Activated CD4-positive, alpha-beta T cell treated with anti-CD3 and anti-CD28 coated beads, Interleukin-10, Interleukin-2, amounts not matched to agents 100 ng/mL and 50 ng/mL, durations not matched to agents 16 hours and 8 hours (primary cell): ENCODE results near the gene CLK4.

ENCODE experiments used
- DNase-seq: peaks from one replicate; pipeline ENCODE4 v3.0.0-alpha.2; 2020

Gene CLK4

DNA sequence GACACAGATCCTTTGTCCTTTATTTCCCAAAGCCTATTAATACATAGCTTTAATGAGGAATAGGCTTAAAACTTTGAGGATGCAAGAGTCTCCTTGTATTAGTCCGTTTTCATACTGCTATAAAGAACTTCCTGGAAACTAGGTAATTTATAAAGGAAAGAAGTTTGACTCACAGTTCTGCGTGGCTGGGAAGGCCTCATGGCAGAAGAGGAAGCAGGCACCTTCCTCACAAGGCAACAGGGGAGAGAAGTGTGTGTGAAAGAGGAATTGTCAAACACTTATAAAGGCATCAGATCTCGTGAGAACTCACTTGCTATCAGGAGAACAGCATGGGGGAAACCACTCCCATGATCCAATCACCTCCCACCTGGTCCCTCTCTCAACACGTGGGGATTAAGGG, 5.4 kb upstream of the CLK4 start:
- no peak for DNase-seq

DNA sequence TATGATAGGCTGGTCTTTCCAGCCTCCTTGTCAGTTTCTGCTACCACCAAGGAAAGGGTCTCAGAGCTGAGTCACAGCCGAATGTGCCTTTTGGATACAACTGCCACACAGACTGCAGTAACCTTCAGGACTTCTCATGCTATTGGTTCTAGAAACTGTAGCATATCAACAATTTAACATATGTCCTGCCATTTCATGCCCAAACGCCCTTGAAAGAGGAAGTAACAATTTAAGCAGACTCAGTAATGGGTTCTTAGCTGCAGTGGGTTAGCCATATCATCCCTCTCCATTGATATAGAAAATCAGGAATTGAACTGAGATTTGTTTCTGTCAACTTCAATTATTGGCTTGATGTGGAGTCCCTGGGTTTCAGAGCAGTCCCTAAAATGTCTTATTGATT, 4.1 kb upstream of the CLK4 start:
- no peak for DNase-seq

DNA sequence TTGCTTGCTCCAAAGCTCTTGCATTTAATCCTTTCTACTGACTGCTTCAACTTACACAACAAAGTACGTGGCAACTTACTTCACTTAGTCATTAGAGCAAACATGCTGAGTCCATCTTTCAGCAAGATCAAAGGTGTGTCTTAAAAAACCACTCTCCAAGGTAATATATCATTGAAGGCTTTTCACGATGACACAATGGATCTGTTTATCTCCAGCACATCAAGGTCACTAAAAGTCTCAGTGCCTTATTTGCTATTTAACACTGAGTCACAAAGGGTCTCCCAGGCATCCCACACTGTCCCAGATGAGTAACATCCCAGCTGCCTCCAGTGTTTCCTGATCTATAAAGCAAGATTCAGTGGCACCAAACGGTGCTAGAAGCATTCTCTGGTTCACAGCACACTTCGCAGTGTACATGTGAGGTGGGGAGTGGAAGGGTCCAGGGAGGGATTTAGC, 3.7 kb upstream of the CLK4 start:
- DNase-seq: no peak

- no peak for DNase-seq
Observed at GRCh38 chr5:178627259-178627598, 379 bp upstream of the CLK4 start.

DNA sequence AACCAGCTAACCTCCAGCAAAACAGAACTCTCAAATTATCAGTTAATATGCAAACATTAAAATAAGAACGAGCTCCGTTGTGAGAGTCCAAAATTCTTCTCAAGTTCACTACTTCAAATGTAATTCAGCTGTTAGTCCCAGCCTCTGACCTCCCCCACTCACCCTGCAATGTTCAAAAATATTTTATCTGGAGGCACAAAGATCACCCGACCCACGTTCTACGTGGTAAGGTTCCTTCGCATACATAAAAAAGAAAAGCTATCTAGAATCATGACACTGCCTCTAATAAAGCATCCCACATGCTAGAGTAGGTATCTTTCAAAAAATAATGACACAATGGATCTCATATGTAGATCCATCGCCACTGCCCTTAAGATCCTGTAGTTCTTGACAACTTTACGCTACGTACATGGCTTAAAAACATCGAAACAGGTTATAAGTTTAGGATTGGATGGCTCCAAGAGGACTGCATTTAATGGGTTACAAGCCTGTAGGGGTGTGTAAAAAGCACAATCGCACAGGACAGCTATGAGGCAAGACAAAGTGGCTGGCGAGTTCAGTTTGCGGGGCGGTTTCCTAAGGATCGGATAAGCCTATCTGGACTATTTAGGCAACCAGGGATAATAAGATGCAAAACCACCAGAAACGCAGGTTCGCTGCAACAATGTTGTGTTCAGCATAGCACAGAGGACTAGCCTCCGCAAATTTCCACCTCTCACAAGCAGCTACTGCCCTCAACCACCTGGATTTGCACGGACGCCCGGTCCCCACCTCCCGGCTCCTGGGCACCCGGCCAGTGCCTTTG, 969 bp downstream of the CLK4 start:
- peak; percentile 31 for DNase-seq

- DNase-seq: no peak
Observed at GRCh38 chr5:178624631-178625546, 2.0 kb downstream of the CLK4 start.

DNA sequence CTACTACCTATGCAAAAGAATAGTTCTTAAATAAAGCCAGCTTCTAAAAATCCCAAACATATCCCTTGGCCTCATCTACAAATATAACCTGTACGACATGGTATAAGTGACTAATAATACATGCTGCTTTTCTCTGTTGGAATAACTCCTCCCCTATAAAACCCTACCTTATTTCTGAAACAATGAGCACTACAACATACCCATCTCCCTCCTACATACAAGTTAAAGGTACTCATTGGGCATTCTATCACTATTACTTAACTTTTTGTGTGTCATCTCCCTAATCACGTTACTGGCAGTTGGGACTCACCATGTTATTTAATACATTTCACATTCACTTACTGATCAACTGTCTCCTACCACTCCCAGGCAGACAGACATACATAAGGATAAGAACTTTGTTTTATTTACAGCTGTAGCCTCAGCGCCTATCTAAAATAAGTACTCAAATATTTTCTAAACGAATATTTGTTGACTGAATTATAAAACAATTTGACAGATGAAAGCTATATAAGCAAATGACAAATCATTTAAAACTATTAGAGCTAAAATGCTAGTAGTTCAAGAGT, 4.1 kb downstream of the CLK4 start:
- no peak for DNase-seq

DNA sequence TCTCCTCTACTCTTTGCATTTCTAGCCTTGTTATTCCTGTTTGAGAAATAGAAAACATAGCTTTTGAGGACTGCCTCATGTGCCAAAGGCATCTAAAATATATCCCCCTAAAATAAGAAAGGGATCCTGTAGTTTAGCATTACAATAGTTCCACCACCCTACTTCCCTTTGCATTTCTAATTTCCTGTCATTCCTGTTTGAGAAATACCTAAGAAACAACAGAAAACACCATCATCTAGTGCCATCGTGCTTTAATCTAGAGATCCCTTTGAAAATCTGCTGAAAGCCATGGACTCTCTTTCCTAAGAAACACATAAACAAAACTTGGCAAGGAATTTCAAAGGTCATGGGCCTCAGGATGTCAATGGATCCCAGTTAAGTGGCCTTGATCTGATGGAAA, 7.5 kb downstream of the CLK4 start:
- DNase-seq: no peak

DNA sequence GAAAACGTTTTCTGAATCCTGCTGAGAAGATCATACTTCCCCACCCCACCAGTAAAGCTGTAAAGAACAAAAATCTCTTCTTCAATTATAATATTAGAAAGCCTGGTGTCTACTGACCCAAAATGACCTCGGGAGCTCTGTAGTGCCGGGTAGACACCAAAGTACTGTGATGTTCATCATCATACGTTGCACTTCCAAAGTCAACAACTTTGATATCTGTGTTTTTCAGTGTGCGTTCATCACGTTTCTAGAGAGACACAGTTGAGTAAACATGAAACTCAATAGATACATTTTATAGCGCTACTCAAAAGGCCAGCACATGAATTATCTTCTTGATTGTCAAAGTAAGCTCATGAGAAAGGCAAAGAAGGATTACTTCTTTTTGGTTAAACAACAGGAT, 14.6 kb downstream of the CLK4 start:
- no peak for DNase-seq

- DNase-seq: no peak
Observed at GRCh38 chr5:178606269-178606668, 20.6 kb downstream of the CLK4 start.

DNA sequence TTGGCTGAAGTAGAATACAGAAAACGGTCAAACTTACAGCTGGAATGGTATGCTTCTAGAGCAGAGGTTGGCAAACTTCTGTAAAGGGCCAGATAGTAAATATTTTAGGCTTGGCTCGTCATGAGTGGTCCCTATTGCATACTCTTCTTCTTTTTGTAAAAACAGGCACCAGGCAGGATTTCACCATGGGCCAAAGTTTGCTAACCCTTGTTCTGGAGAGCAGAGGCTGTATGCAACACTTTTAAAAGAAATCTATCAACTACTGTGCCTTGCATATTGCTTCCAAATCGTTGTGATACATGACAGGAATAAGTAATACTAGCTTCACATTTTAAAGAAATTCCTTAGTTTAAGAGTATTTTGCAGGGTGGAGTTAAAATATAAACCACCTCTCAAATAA, 21.1 kb downstream of the CLK4 start:
- DNase-seq: no peak

DNA sequence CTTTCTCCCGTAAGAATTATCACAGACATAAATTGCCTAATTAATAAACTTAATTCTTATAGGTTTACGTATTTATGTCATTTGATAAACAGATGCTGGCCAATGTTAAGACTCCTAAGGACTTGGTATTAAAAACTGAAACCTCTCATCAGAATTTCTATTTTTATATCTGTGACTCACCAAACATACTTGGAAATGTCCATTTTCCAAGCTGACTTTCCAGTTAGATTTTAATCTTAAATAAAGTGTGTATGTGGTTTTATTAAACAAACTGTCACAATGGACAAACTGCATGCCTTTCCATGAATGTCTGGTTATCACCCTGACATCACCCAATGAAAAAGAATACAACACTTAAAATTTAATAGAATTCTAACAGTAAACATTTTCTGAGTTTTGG, 24.1 kb downstream of the CLK4 start:
- no peak for DNase-seq

GRCh38 chr5:178595750-178596149, 31.1 kb downstream of the CLK4 start:
- DNase-seq: no peak

- no peak for DNase-seq
Observed at GRCh38 chr5:178595150-178595549, 31.7 kb downstream of the CLK4 start.

DNA sequence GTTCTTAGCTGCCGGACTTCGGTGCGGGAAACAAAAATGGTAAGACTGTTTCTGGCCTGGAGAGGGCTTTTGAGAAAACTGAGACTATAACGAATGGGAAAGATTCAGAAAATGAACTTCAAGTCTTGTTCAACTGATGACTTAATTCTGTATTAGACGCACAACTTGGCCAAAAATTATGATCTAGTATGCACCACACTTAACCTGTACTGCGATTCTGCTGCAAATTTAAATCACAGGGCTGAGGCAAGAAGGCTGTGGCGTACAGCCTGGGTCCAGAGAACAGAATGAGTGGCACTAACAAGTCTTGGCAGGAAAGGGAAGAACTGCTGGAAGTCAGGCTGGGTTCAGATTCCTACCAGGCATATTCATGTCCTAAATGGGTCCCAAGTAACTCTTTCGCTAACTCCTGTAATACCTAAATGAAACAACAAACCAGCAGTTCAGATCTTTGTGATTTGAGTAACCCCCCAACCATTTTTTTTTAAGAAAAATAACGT, 35.9 kb downstream of the CLK4 start:
- no peak for DNase-seq

DNA sequence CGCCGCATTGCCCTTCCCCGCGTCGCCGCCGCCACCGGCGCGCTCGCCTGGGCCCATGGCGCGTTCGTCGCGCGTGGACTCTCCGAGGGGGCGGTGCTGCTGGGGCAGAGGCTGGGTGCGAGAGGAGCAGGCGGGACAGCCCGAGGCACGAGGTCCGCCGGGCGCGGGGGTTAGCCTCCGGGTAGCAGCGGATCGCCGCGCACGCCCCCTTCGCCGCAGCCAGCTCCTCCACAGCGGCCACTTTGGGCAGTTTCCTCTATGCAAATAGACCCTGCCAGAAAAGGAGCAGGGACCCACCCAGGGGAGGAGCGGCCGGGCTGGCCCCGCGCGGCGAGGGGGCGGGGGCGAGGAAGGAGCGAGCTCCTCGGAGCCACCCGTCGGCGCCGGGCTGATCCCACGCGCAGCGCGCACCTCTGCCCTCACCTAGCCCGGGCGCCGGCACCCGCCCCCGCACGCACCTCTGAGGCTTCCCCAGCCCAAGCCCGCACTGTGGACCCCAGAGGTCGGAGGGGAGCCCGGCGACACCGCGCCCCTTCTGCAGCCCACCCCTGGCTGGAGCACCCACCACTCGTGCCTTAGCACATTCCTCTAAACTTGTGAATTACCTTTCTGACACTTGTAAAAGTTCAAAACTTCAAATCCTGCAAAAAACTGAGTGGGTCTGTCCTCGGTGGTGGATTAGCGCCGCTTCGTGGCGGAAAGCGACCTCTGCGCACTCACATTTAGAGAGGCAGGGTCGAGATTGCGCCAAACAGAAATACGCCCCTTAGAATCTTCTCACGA, 36.5 kb downstream of the CLK4 start, which contains the start of gene COL23A1:
Gene COL23A1, minus strand, starts transcription at position 253 of the 783 bp plus-strand sequence.
- DNase-seq: peak; percentile 18

DNA sequence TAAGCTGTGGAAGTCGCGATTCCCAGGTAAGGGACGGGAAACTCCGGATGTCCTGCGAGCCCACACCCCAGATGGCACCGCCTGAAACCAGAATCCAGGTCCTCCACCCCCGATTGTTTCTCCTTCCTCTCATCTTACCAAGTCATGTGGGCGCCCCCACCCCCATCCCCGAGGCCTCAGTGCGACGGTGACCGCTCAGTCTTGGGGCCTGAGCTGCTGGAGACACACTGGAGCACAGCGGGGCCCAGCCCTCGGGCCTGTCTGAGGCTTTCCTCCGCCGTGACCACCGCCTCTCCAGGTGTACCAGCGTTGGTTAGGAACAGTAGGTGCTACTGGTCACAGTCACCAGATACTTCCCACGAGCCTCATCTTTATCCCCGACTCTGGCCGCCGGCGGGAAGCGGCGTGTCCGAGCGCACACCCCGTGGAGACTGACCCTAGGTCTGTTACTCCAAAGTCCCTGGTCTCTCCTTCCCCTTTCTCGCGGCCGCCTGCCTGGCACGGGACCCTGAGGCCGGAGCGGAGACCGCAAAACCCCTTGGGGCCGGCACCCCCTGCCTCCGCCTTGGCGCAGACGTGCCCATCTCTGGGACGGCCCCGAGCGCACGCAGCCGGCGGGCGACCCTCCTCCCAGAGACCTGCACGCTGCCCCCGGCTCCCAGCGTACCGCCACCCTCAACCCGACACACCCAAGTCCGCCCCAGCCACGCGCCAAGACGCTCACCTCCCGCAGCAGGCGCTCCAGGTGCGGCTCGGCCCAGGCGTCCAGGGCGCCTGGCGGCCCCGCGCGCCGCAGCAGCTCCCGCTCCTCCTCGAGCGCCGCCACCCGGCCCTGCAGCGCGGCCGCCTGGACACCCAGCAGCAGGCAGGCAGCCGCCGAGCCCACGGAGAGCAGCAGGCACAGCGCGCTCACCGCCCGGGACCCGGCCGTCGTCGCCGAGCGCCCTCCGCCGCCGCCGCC, 37.4 kb downstream of the CLK4 start:
- peak; percentile 5 for DNase-seq

DNA sequence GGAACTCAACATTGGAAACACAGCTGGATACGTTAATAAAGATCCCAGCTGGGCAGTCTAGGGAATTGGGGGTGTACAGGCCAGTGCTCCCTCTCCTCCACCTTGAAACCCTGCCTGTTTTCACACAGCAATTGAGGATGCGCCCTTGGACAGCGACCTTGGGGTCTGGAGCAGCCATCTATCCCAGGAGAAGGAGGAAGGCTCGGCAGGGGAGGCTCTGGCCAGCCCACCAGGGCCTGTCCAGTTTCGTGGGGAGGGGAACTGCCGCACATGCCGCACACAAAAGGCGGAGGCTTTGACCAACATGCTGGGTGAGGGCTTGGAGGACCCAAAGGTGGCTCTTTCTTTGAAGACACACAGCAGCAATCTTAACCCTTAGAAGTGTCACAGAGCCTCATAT, 38.1 kb downstream of the CLK4 start:
- DNase-seq: no peak

- no peak for DNase-seq
Observed at GRCh38 chr5:178587763-178588611, 38.9 kb downstream of the CLK4 start.

DNA sequence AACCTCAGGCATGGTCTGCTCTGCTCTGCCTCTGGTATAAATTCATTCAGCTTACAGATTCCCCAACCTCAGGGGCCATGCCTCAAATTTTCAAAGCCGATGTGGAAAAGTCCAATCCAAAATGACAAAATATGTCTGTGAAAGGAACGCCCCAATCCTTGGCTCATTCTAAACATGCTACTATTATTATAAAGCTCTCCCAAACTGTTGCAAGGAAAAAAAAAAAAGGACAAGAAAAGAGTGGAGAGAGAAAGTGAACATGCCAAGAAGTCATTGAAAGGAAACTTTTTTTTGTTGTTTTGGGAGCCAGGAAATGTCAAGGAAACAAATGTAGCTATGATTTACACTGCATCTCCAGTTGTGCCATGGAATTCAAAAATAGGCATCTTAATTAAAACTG, 40.5 kb downstream of the CLK4 start:
- no peak for DNase-seq
